CD4-positive, alpha-beta T cell treated with Interleukin-1 beta for 1 hour (primary cell): ENCODE data around the gene HOXC4.
"Not testable (repeated sequence)": the region's sequence is repeated elsewhere in the genome, so short reads cannot be mapped to it uniquely, and the experiment has no call there.

Experiments
- DNase-seq, 2 donors: peaks; one replicate each; pipeline ENCODE4 v3.0.0-alpha.2; 2020 to 2022

The HOXC4 gene

DNA sequence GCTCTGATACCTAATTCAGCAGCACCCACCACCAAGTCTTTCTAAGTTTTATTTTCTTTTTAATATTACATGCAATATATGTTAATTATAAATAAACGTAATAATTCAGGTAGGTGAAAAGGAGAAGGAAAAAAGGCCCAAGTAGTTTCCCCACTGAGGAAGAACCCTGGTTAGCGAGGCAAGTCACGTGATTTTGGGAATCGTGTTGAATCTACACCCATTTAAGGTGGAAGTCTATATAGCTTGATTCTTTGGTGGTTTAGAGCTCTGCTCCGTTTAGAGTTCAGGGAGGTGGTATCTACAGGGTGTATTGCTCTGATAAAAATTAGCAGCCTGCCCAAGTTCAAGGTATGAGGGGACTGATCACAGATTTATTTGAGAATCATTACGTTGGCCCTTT, 47.0 kb downstream of the HOXC4 start:
- DNase-seq, result not testable (repeated sequence)

DNA sequence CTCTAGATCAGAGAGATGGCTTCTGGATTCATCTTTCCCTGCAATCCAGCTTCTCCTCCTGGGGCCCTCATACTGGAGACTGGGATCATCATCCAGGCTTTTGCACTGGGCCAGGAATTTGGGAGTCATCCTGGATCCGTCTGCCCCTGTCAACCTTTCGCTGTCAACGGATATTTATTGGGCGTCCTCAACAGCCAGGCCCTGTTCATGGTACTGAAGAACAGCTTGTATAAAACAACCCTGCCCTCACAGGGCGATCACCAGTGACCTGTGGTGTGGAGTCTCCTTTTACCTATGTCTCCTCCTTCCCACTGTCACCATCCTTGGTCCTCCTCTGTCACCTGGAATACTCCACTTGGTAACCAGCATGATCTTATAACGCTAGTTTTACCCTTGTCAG, 48.6 kb downstream of the HOXC4 start:
- DNase-seq, result not testable (repeated sequence)

DNA sequence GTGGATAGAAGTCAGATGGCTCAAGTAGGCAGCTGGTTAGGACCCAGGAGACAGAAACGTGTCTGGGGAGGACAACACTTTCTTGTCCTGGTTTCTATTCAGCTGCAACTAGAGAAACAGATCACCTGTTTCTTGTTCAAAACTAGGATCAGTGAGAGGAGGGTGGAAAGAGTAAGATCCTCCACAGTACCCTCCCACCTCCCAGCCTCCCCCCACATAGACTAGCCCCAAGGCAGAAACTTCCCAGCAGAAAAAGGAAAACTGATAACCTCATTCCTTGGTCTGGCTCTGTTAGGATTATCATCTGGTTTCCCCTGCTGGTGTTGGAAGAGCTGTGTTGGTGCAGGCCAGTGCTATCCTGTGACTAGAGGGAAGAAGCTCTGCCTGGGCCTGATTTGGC, 50.2 kb downstream of the HOXC4 start:
- not testable (repeated sequence) for DNase-seq
